Measurements from ENCODE around the gene ATF6B. TPM values are rescaled to one million over a fixed set of nuclear protein-coding genes. Genes with fewer than 3 reads are reported as not detected.

ATF6B gene
- total and polyA plus RNA-seq, 2 of the 8 experiments (the other 6 are each of a cell fraction or from before 2014, with no cell fraction given): 38.1 to 42.2 TPM

DNA sequence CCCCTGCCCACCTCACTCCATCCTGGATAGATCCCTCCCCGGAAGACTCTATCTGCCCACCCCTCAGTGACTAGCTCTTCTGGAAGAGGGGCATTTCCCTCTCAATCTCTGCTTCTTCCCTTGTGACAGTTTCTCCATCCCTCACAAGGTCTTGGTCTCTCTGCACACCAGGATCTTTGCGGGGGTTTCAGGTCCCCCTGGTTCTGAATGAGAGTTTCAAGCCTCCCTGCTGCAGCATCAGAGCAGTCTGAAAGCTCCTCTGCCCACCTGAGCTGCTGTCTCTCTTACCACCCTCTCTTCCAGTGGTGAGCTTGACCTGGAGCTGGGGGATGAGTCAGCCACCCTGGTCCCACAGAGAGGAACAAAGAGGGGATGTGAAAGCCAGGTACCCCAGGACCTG, 43.3 kb downstream of the ATF6B start (continued):
- no peak for TF ChIP-seq FOSL1 (IDR thresholded peaks at IDR 0.05; ENCODE audit: insufficient read depth, low read depth, low read length)
- TF ChIP-seq RXRA (IDR thresholded peaks at IDR 0.05; ENCODE audit: insufficient read depth, low read depth, low read length): no peak
- TF ChIP-seq CHD2 (IDR thresholded peaks at IDR 0.05; ENCODE audit: low read length): no peak

All from H1 (cell line).